Retinal pigment epithelial cell (primary cell): ENCODE measurements around the gene TECR.
"Not testable (repeated sequence)": the region's sequence is repeated elsewhere in the genome, so short reads cannot be mapped to it uniquely, and the experiment has no call there.

Experiments used
- DNase-seq: peaks from one replicate; pipeline ENCODE4 v3.0.0-alpha.2; 2010; ENCODE audit warnings: low read depth
- H3K4me3 ChIP-seq: 2 replicates; pipeline ENCODE4 v1.5.1; 2011; ENCODE audit warnings: mild to moderate bottlenecking, low read length, control low read depth, moderate library complexity
- CTCF ChIP-seq: conservative IDR thresholded peaks from 2 replicates; pipeline ENCODE4 v1.5.1; 2011; ENCODE audit warnings: low read depth, low read length, control low read depth, inconsistent platforms

The TECR gene

GRCh38 chr19:14502334-14503092 is 26.9 kb upstream of the TECR start:
- DNase-seq, result no peak
- no peak overlapping the region for H3K4me3 ChIP-seq
- TF ChIP-seq CTCF, result no peak

- no peak overlapping the region for H3K4me3 ChIP-seq
- DNase-seq, result no peak
- TF ChIP-seq CTCF, result no peak
These were observed 26.1 kb upstream of the TECR start for GRCh38 chr19:14503285-14503684.

GRCh38 chr19:14504575-14504974 is 24.8 kb upstream of the TECR start:
- not testable (repeated sequence) for DNase-seq, H3K4me3 ChIP-seq

- no peak overlapping the region for H3K4me3 ChIP-seq
- no peak for DNase-seq
These were observed 23.7 kb upstream of the TECR start for GRCh38 chr19:14505488-14506239.

GRCh38 chr19:14507704-14508542 is 21.5 kb upstream of the TECR start:
- no peak for TF ChIP-seq CTCF
- no peak overlapping the region for H3K4me3 ChIP-seq
- no peak for DNase-seq

More at GRCh38 chr19:14505488-14506239, 23.7 kb upstream of the TECR start:
- peak; percentile 89 for TF ChIP-seq CTCF

GRCh38 chr19:14510311-14511228 is 18.8 kb upstream of the TECR start:
- TF ChIP-seq CTCF, result no peak
- no peak for DNase-seq
- H3K4me3 ChIP-seq, result no peak overlapping the region

GRCh38 chr19:14511229-14511593 is 18.2 kb upstream of the TECR start:
- no peak overlapping the region for H3K4me3 ChIP-seq
- no peak for DNase-seq
- no peak for TF ChIP-seq CTCF
